ENCODE data around the gene GNAT2.

DNA sequence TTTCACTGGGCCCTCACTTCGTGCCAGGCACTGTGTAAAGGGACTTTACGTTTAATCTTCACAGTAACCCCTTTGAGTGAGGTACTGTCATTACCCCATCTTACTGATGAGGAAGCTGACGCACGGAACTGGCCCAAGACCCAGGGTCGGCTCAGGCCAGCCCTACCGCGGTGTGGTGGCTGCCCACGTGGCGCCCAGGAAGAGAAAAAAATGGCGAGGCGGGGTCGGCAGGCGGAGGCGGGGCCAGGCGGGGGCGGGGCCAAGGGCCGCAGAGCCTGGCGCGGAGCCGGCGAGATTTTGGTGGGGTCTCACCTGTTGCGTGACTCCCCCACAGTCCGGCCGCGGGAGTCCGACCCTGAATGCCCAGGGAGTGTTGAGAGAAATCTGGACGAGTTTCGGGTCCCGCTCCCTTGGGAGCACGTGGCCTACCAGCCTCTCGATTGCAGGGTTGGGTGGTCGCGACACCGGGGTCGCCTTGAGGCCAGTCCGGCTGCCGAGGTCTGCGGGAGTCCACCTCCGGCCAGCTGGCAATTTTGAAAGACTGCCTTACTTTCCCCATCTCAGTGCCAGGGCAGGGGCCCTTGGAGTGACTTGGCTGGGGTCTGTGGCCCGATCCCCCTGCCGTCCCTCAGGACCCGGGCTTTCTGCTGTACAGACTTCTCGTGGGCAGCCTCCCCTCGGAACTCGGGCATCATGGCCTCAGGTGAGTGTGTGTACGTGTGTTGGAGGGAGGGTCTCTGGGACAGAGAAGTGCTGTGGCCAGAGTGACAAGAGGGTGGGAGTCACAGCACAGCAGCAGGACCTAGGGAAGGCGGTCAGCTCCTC lies at the start of gene GNAT2, which contains the start of gene AMPD2:
- TF ChIP-seq GLI2 (tag by site-specific recombination; IDR thresholded peaks at IDR 0.05; ENCODE audit: borderline replicate concordance, low read depth) (no peak), ZNF24 (tag by site-specific recombination; IDR thresholded peaks at IDR 0.05) (no peak), TCF7L2 (IDR thresholded peaks at IDR 0.05; ENCODE audit: borderline replicate concordance, low read depth, low read length) (no peak), MYNN (tag by site-specific recombination; IDR thresholded peaks at IDR 0.05; ENCODE audit: borderline replicate concordance) (no peak)
- TF ChIP-seq, protein P1, sequence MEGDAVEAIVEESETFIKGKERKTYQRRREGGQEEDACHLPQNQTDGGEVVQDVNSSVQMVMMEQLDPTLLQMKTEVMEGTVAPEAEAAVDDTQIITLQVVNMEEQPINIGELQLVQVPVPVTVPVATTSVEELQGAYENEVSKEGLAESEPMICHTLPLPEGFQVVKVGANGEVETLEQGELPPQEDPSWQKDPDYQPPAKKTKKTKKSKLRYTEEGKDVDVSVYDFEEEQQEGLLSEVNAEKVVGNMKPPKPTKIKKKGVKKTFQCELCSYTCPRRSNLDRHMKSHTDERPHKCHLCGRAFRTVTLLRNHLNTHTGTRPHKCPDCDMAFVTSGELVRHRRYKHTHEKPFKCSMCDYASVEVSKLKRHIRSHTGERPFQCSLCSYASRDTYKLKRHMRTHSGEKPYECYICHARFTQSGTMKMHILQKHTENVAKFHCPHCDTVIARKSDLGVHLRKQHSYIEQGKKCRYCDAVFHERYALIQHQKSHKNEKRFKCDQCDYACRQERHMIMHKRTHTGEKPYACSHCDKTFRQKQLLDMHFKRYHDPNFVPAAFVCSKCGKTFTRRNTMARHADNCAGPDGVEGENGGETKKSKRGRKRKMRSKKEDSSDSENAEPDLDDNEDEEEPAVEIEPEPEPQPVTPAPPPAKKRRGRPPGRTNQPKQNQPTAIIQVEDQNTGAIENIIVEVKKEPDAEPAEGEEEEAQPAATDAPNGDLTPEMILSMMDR (tag by site-specific recombination; IDR thresholded peaks at IDR 0.05), result no peak; the same call in 1 of the 2 replicates
- TF ChIP-seq, protein P2, sequence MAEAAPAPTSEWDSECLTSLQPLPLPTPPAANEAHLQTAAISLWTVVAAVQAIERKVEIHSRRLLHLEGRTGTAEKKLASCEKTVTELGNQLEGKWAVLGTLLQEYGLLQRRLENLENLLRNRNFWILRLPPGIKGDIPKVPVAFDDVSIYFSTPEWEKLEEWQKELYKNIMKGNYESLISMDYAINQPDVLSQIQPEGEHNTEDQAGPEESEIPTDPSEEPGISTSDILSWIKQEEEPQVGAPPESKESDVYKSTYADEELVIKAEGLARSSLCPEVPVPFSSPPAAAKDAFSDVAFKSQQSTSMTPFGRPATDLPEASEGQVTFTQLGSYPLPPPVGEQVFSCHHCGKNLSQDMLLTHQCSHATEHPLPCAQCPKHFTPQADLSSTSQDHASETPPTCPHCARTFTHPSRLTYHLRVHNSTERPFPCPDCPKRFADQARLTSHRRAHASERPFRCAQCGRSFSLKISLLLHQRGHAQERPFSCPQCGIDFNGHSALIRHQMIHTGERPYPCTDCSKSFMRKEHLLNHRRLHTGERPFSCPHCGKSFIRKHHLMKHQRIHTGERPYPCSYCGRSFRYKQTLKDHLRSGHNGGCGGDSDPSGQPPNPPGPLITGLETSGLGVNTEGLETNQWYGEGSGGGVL (tag by site-specific recombination; IDR thresholded peaks at IDR 0.05), result no peak
